ENCODE data around the gene SERAC1. TPM values are rescaled to one million over a fixed set of nuclear protein-coding genes. Genes with fewer than 3 reads are reported as not detected.

SERAC1 gene
- 11.7 and 14.8 TPM in 2 replicates for total RNA-seq

GRCh38 chr6:158168040-158168289 is at the start of gene SERAC1:
TSS of gene SERAC1 (minus strand) at chr6:158168262. CDS start at chr6:158158363, 9,899 bp downstream.

Other genes with a start within 250 kb of the SERAC1 start
- gene SYNJ2, start 186.4 kb downstream of the SERAC1 start, total RNA-seq: 88.3 and 91.0 TPM in 2 replicates
- gene GTF2H5, start 88 bp upstream of the SERAC1 start, total RNA-seq: 6.8 and 7.0 TPM in 2 replicates
- 82.9 and 88.3 TPM in 2 replicates for gene TULP4, start 144.2 kb upstream of the SERAC1 start, total RNA-seq